ENCODE measurements around the gene ALAD.

DNA sequence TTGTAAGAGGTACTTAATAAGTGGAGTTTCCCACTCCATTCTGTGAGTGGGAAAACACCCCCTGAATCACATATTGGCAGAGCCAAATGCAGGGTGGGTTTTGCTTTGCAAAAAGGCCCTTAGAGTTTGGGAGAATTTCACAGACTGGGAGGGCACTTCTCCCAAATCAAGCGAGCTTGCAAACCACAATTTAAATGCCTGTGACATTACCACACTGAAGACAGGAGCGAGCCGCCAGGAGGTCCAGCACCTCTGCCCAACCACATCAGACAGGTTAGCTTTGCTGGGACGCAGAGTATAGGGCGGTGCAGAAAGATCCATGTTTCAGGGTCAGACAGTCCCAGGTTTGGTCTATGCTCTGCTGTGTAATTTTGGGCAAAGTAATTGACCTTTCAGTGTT lies 2.3 kb downstream of the ALAD start:
- TF ChIP-seq, protein P1, sequence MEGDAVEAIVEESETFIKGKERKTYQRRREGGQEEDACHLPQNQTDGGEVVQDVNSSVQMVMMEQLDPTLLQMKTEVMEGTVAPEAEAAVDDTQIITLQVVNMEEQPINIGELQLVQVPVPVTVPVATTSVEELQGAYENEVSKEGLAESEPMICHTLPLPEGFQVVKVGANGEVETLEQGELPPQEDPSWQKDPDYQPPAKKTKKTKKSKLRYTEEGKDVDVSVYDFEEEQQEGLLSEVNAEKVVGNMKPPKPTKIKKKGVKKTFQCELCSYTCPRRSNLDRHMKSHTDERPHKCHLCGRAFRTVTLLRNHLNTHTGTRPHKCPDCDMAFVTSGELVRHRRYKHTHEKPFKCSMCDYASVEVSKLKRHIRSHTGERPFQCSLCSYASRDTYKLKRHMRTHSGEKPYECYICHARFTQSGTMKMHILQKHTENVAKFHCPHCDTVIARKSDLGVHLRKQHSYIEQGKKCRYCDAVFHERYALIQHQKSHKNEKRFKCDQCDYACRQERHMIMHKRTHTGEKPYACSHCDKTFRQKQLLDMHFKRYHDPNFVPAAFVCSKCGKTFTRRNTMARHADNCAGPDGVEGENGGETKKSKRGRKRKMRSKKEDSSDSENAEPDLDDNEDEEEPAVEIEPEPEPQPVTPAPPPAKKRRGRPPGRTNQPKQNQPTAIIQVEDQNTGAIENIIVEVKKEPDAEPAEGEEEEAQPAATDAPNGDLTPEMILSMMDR (IDR thresholded peaks at IDR 0.05; ENCODE audit: low read length): no peak
- no peak for TF ChIP-seq EZH2phosphoT487 (IDR thresholded peaks at IDR 0.05; ENCODE audit: low read length)

Measured in MM.1S (cell line).